IMR-90 (cell line): ENCODE measurements around the gene PLCB4. TPM values are rescaled to one million over a fixed set of nuclear protein-coding genes. Genes with fewer than 3 reads are reported as not detected.
A peak's percentile ranks its signal among the peaks of the same experiment; 100 is the strongest.

Source experiments
- ATAC-seq: fragments of 200-7000 bp; cut with Tn5 transposase; 2 replicates; pipeline ENCODE4 v1.9.1; 2020; ENCODE audit warnings: low read depth, mild to moderate bottlenecking, moderate library complexity
- BruUV-seq: library from RNA; stranded (reverse); fragments of 400-500 nt; replicated peaks from 2 replicates; lab custom pipeline; 2021; lab: Mats Ljungman, UMichigan
- CTCF ChIA-PET: fragments of 300-600 bp; formaldehyde crosslinking; extraction: SDS; loops from one replicate; lab custom pipeline; 2021; ENCODE audit warnings: antibody characterized with exemption; lab: Yijun Ruan, JAX
- POLR2A ChIA-PET: fragments of 300-600 bp; sonication (Branson Sonifier 250); formaldehyde crosslinking; loops from one replicate; lab custom pipeline; 2022; ENCODE audit warnings: antibody characterized with exemption; ENCODE audit not compliant: unreplicated experiment; lab: Charles Lee
- DNase-seq: peaks from one replicate; pipeline ENCODE4 v3.0.0; 2013
- H2AFZ ChIP-seq: replicated peaks from 2 replicates; pipeline ENCODE3; 2013; ENCODE audit warnings: low read length, mild to moderate bottlenecking; ENCODE audit not compliant: poor library complexity
- H2AK5ac ChIP-seq: 2 replicates; pipeline ENCODE4 v1.6.1; 2013; ENCODE audit warnings: low read depth, low read length, inconsistent platforms
- H2AK9ac ChIP-seq: replicated peaks from 2 replicates; pipeline ENCODE3; 2013; ENCODE audit warnings: mild to moderate bottlenecking, low read depth, low read length, moderate library complexity; ENCODE audit not compliant: poor library complexity
- H2BK120ac ChIP-seq: 2 replicates; pipeline ENCODE4 v1.6.1; 2013; ENCODE audit warnings: low read depth, low read length, inconsistent platforms
- H2BK15ac ChIP-seq: 3 replicates; pipeline ENCODE4 v1.6.1; 2013; ENCODE audit warnings: low read depth, low read length, inconsistent platforms
- H2BK20ac ChIP-seq: 2 replicates; pipeline ENCODE4 v1.6.1; 2013; ENCODE audit warnings: low read depth, mild to moderate bottlenecking, inconsistent platforms, low read length, moderate library complexity
- H2BK5ac ChIP-seq: 2 replicates; pipeline ENCODE4 v1.6.1; 2013; ENCODE audit warnings: mild to moderate bottlenecking, low read depth, low read length, inconsistent platforms; ENCODE audit not compliant: poor library complexity, severe bottlenecking
- H3K14ac ChIP-seq: replicated peaks from 2 replicates; pipeline ENCODE4 v1.6.1; 2013; ENCODE audit warnings: low read depth, low read length, inconsistent platforms
- H3K18ac ChIP-seq: 2 replicates; pipeline ENCODE4 v1.6.1; 2013; ENCODE audit warnings: low read depth, low read length, control low read depth
- H3K23ac ChIP-seq: 2 replicates; pipeline ENCODE4 v1.6.1; 2013; ENCODE audit warnings: low read depth, low read length, inconsistent platforms
- H3K27ac ChIP-seq: 2 replicates; pipeline ENCODE4 v1.5.1; 2013; ENCODE audit warnings: mild to moderate bottlenecking, control low read depth, low read length; ENCODE audit not compliant: insufficient read depth
- H3K27me3 ChIP-seq: 2 replicates; pipeline ENCODE4 v1.6.1; 2013; ENCODE audit warnings: low read length; ENCODE audit not compliant: control insufficient read depth, insufficient read depth
- H3K36me3 ChIP-seq: 2 replicates; pipeline ENCODE4 v1.6.1; 2013; ENCODE audit warnings: low read length, mixed read lengths; ENCODE audit not compliant: control insufficient read depth, insufficient read depth
- H3K4ac ChIP-seq: 2 replicates; pipeline ENCODE4 v1.6.1; 2013; ENCODE audit warnings: low read depth, low read length, inconsistent platforms
- H3K4me1 ChIP-seq: 2 replicates; pipeline ENCODE4 v1.6.1; 2013; ENCODE audit warnings: low read length, mixed read lengths; ENCODE audit not compliant: control insufficient read depth, insufficient read depth
- H3K4me2 ChIP-seq: 2 replicates; pipeline ENCODE4 v1.6.1; 2013; ENCODE audit warnings: low read depth, mild to moderate bottlenecking, control low read depth, low read length, moderate library complexity
- H3K4me3 ChIP-seq: 2 replicates; pipeline ENCODE4 v1.5.1; 2013; ENCODE audit warnings: low read depth, mild to moderate bottlenecking, control low read depth, low read length, moderate library complexity; ENCODE audit not compliant: insufficient read depth
- H3K56ac ChIP-seq: 2 replicates; pipeline ENCODE4 v1.6.1; 2013; ENCODE audit warnings: low read length, inconsistent platforms; ENCODE audit not compliant: insufficient read depth; ENCODE audit errors: extremely low read depth
- H3K79me1 ChIP-seq, 2 experiments: 2 replicates each; pipeline ENCODE4 v1.6.1; 2013; ENCODE audit warnings: low read length in 2 of 2, inconsistent platforms in 1 of 2, low read depth in 1 of 2
- H3K9ac ChIP-seq: 2 replicates; pipeline ENCODE4 v1.6.1; 2013; ENCODE audit warnings: low read depth, low read length, control low read depth
- H3K9me1 ChIP-seq: 2 replicates; pipeline ENCODE4 v1.6.1; 2013; ENCODE audit warnings: low read length, inconsistent platforms; ENCODE audit not compliant: insufficient read depth
- H3K9me3 ChIP-seq: 2 replicates; pipeline ENCODE4 v1.6.1; 2013; ENCODE audit warnings: low read length; ENCODE audit not compliant: control insufficient read depth, insufficient read depth
- H4K20me1 ChIP-seq: 2 replicates; pipeline ENCODE4 v1.6.1; 2013; ENCODE audit warnings: low read length, inconsistent platforms; ENCODE audit not compliant: insufficient read depth
- H4K5ac ChIP-seq: 2 replicates; pipeline ENCODE4 v1.6.1; 2013; ENCODE audit warnings: mild to moderate bottlenecking, low read depth, low read length, control low read depth
- H4K8ac ChIP-seq, 2 experiments: 2 replicates each; pipeline ENCODE4 v1.6.1; 2013; ENCODE audit warnings: low read depth in 2 of 2, low read length in 2 of 2, control low read depth in 1 of 2, inconsistent platforms in 1 of 2
- H4K91ac ChIP-seq: 2 replicates; pipeline ENCODE4 v1.6.1; 2013; ENCODE audit warnings: low read depth, low read length, inconsistent platforms; ENCODE audit not compliant: insufficient read depth
- CEBPB ChIP-seq: IDR thresholded peaks from 2 replicates; pipeline ENCODE4 v1.6.1; 2012; ENCODE audit warnings: low read depth, low read length, improper control_type of control experiment
- FOS ChIP-seq: fragments of 150-350 bp; IDR thresholded peaks from 2 replicates; pipeline ENCODE4 v1.6.1; 2016; ENCODE audit warnings: low read depth, low read length
- MAFK ChIP-seq: IDR thresholded peaks from 2 replicates; pipeline ENCODE4 v1.6.1; 2012; ENCODE audit warnings: low read depth, low read length, improper control_type of control experiment
- NFE2L2 ChIP-seq: fragments of 150-350 bp; IDR thresholded peaks from 2 replicates; pipeline ENCODE4 v1.6.1; 2016; ENCODE audit warnings: low read depth, mild to moderate bottlenecking, low read length
- RFX5 ChIP-seq: IDR thresholded peaks from 2 replicates; pipeline ENCODE4 v1.8.0; 2012; ENCODE audit warnings: low read depth, mild to moderate bottlenecking, low read length, moderate library complexity
- SMC3 ChIP-seq: fragments of 150-350 bp; IDR thresholded peaks from 2 replicates; pipeline ENCODE4 v1.6.1; 2016; ENCODE audit warnings: low read depth, mild to moderate bottlenecking, antibody characterized with exemption, low read length, moderate library complexity
- WGBS, 2 experiments: methylation state at CpG; one replicate each; pipeline versions ENCODE4 v1.1.5 to v1.1.7; 2013; ENCODE audit warnings: missing lambda C conversion rate in 2 of 2; ENCODE audit not compliant: insufficient read length in 1 of 2; ENCODE audit errors: extremely low coverage in 2 of 2; 5-methylcytosine and 5-hydroxymethylcytosine counted together
- dilution Hi-C: fragments of 300-500 bp; cut with HindIII; formaldehyde crosslinking; loops from one replicate; pipeline ENCODE4 v1.14.3; 2018; ENCODE audit warnings: low sequenced_read_pairs; ENCODE audit not compliant: unreplicated experiment
- in situ Hi-C: fragments of 300-500 bp; cut with MboI; formaldehyde crosslinking; loops from 3 replicates; pipeline ENCODE4 v1.14.3; 2019; ENCODE audit warnings: low sequenced_read_pairs, inconsistent platforms, mixed read lengths
- intact Hi-C: fragments of 100-400 bp; cut with micrococcal nuclease; formaldehyde crosslinking; loops from 2 replicates; pipeline ENCODE4 v1.10.0; 2022
- polyA plus RNA-seq, 3 experiments: library from polyadenylated mRNA; depleted of rRNA; stranded (reverse); fragments of >200 nt; gene quantifications; 2 replicates each; pipeline ENCODE4 v1.2.3, GENCODE V29; 2012; ENCODE audit warnings: low replicate concordance in 1 of 3
- total RNA-seq: library from RNA; depleted of rRNA; stranded (reverse); fragments of >200 nt; gene quantifications from 2 replicates; pipeline ENCODE4 v1.2.3, GENCODE V29; 2012

The PLCB4 gene
- total and polyA plus RNA-seq, 2 of the 4 experiments (the other 2 are of a cell fraction), result 12.5 to 24.0 TPM

- Histone ChIP-seq H3K4ac (peak overlapping the region; percentile 88), H3K14ac (peak overlapping the region; percentile 74; the same call in 1 of the 2 replicates), H2AK5ac (no peak overlapping the region), H3K9ac (no peak overlapping the region), H2BK120ac (peak overlapping the region; percentile 97), H3K23ac (peak overlapping the region; percentile 74; the same call in 1 of the 2 replicates), H3K79me1 (peaks cover 0 to 7% of the 10 kb centered on the region in 2 experiments; a peak in 1 of 4 replicates), H3K27ac (peak overlapping the region; percentile 37), H2BK20ac (peak overlapping the region; percentile 88), H2BK5ac (peak overlapping the region; percentile 98), H4K20me1 (no peaks in the 10 kb centered on the region), H3K9me3 (no peaks in the 10 kb centered on the region; the same call in 1 of the 2 replicates), H3K36me3 (no peaks in the 10 kb centered on the region), H4K8ac (peak overlapping the region; percentile 52 to 97), H3K9me1 (peaks cover 9% of the 10 kb centered on the region), H3K4me1 (peaks cover 8% of the 10 kb centered on the region; the same call in 1 of the 2 replicates), H3K4me3 (no peak overlapping the region), H4K91ac (peak overlapping the region; percentile 95), H3K18ac (peak overlapping the region; percentile 100), H2BK15ac (peak overlapping the region; percentile 53; the same call in 1 of the 3 replicates), H4K5ac (peak overlapping the region; percentile 98), H3K27me3 (no peaks in the 10 kb centered on the region), H3K4me2 (no peak overlapping the region), H2AK9ac (no peak overlapping the region), H2AFZ (no peak overlapping the region), H3K56ac (peak overlapping the region; percentile 7; the same call in 1 of the 2 replicates)
- no TSS peak for BruUV-seq
- dilution Hi-C loops (no loop called here), in situ Hi-C loops (no loop called here), intact Hi-C loops (no loop called here)
- WGBS, 2 experiments, result no CpG with 5 or more reads among the region's 4 CpGs
- TF ChIP-seq FOS, result 0 out of 2 replicates have a peak, but pooled peaks have one; percentile 42
- peak; percentile 69 for TF ChIP-seq CEBPB
- TF ChIP-seq SMC3, result no peak
- TF ChIP-seq MAFK, result 0 out of 2 replicates have a peak, but pooled peaks have one; percentile 15
- TF ChIP-seq NFE2L2, result peak; percentile 90
- TF ChIP-seq RFX5, result no peak
- POLR2A ChIA-PET, result no interaction called here
- CTCF ChIA-PET, result interaction anchor here (0.7 kb wide), 1 partner anchor 46 kb away, joined by 3 read pairs; no protein-coding TSS in a partner anchor
- peak; percentile 60 for ATAC-seq
- peak; percentile 88 for DNase-seq
Observed at GRCh38 chr20:9025643-9026042, 43.2 kb upstream of the PLCB4 start.
